ENCODE results near the gene JAKMIP2.
"Not testable (repeated sequence)": the region's sequence is repeated elsewhere in the genome, so short reads cannot be mapped to it uniquely, and the experiment has no call there.

- TF ChIP-seq CTCF (conservative IDR thresholded peaks at IDR 0.05 in 1 of 2, IDR thresholded peaks at IDR 0.05 in 1 of 2; ENCODE audit: low read depth in 1 of 2, low read length in 2 of 2); EZH2 (IDR thresholded peaks at IDR 0.05; ENCODE audit: low read length, missing control alignments): not testable (repeated sequence)
Observed at GRCh38 chr5:147827017-147827416, 44.5 kb upstream of the JAKMIP2 start.
